H1 (cell line): ENCODE results near the gene LPAR6. TPM values are rescaled to one million over a fixed set of nuclear protein-coding genes. Genes with fewer than 3 reads are reported as not detected.

Experiments
- ASH2L ChIP-seq: fragments of 200-600, 300-600 bp; sonication (generic); IDR thresholded peaks from one replicate; pipeline ENCODE4 v1.7.1; 2017; ENCODE audit warnings: low read length
- CHD2 ChIP-seq: IDR thresholded peaks from 2 replicates; pipeline ENCODE4 v1.6.1; 2012; ENCODE audit warnings: low read length, improper control_type of control experiment
- CHD7 ChIP-seq: fragments of 300-600 bp; sonication (generic); IDR thresholded peaks from 2 replicates; pipeline ENCODE4 v1.7.1; 2012; ENCODE audit warnings: low read length, moderate library complexity, mild to moderate bottlenecking, inconsistent platforms; ENCODE audit not compliant: insufficient replicate concordance
- CREB1 ChIP-seq: IDR thresholded peaks from 2 replicates; pipeline ENCODE4 v1.6.1; 2012; ENCODE audit warnings: inconsistent platforms
- E2F6 ChIP-seq: IDR thresholded peaks from 2 replicates; pipeline ENCODE4 v1.6.1; 2012; ENCODE audit warnings: inconsistent platforms
- EGR1 ChIP-seq: IDR thresholded peaks from 2 replicates; pipeline ENCODE4 v1.6.1; 2011; ENCODE audit warnings: low read depth, low read length, borderline replicate concordance
- EZH2 ChIP-seq: fragments of 200-600 bp; sonication (generic); IDR thresholded peaks from 2 replicates; pipeline ENCODE4 v1.7.1; 2012; ENCODE audit warnings: low read depth, mild to moderate bottlenecking, moderate library complexity, low read length, inconsistent platforms; ENCODE audit not compliant: severe bottlenecking
- JUND ChIP-seq: IDR thresholded peaks from 2 replicates; pipeline ENCODE4 v1.6.1; 2011; ENCODE audit warnings: mild to moderate bottlenecking, improper control_type of control experiment, low read length
- KDM4A ChIP-seq: IDR thresholded peaks from one replicate; pipeline ENCODE4 v1.7.1; 2012; ENCODE audit warnings: low read depth, mild to moderate bottlenecking, moderate library complexity, low read length, inconsistent platforms; ENCODE audit not compliant: severe bottlenecking
- KDM5A ChIP-seq: fragments of 200-600 bp; IDR thresholded peaks from 2 replicates; pipeline ENCODE4 v1.7.1; 2012; ENCODE audit warnings: mild to moderate bottlenecking, low read length, inconsistent platforms, mixed read lengths
- SIRT6 ChIP-seq: IDR thresholded peaks from one replicate; pipeline ENCODE4 v1.7.1; 2012; ENCODE audit warnings: low read length, inconsistent platforms
- polyA plus RNA-seq, 7 experiments: library from polyadenylated mRNA; depleted of rRNA in 3 of 7; stranded (reverse) in 5 of 7; unstranded in 2 of 7; fragments of >200 nt in 5 of 7; fragments of 200-250 nt in 2 of 7; gene quantifications; 1 replicate in 5 of 7; 2 replicates in 1 of 7; 4 replicates in 1 of 7; pipeline versions ENCODE4 v1.2.1 to v1.2.3, GENCODE V29; 2011 to 2013; ENCODE audit warnings: missing spikeins in 2 of 7, mixed read lengths in 2 of 7
- total RNA-seq: library from RNA; stranded (reverse); fragmentation: NEBNext Ultra II Directional; extraction: Animal tissue kit (Norgen Biotek cat#: 25700); gene quantifications from 2 replicates; pipeline ENCODE4 v1.2.1, GENCODE V29; 2021

The LPAR6 gene
- total and polyA plus RNA-seq, 2 of the 8 experiments (the other 6 are each of a cell fraction or from before 2014, with no cell fraction given) = 0.50 to 0.97 TPM

DNA sequence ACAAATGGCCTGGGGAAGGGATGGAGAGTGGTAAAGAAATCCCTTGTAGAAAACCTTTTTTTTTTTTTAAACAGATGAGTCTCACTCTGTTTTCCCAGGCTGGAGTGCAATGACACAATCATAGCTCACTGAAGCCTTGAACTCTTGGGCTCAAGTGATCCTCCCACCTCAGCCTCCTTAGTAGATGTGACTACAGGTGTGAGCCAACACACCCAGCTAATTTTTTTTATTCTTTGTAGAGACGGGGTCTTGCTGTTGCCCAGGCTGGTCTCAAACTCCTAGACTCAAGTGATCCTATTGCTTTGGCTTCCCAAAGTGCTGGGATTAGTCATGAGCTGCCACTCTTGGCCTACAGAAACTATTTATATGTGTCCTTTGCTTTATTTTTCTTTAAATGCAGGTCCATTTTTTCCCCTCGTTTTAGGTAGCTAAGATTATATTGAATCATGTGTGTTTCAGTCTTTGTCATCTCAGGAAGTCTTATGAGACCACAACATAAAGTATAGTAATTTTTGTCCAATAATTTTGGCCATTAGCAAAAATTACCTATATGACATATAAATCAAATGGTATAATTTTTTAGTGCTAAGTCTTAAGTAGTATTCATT is 10.5 kb downstream of the LPAR6 start (continued):
- TF ChIP-seq CHD7 (no peak), ASH2L (no peak), SIRT6 (no peak), CHD2 (no peak), CREB1 (no peak), JUND (no peak), EGR1 (no peak), KDM4A (no peak), E2F6 (no peak), EZH2 (no peak), KDM5A (no peak)
